K562 (cell line): ENCODE data around the gene KRTAP2-1.

Experiments used
- BACH1 ChIP-seq: fragments of 200-800 bp; sonication (Bioruptor generic); IDR thresholded peaks from 2 replicates; pipeline ENCODE4 v1.6.1; 2016; ENCODE audit warnings: missing genetic modification characterization, missing compliant biosample characterization
- ELK1 ChIP-seq: sonication (generic); formaldehyde crosslinking; IDR thresholded peaks from 2 replicates; pipeline ENCODE4 v1.8.1; 2022; ENCODE audit warnings: missing genetic modification reagents
- FOXJ3 ChIP-seq: sonication (generic); formaldehyde crosslinking; IDR thresholded peaks from 2 replicates; pipeline ENCODE4 v1.4.0; 2020; ENCODE audit warnings: mild to moderate bottlenecking, missing genetic modification reagents
- HMG20B ChIP-seq: fragments of 250-450 bp; sonication (Bioruptor Pico); IDR thresholded peaks from 2 replicates; pipeline ENCODE4 v1.5.0; 2021; ENCODE audit warnings: mild to moderate bottlenecking
- RFX7 ChIP-seq: fragments of 250-450 bp; sonication (Bioruptor Pico); IDR thresholded peaks from 2 replicates; pipeline ENCODE4 v1.5.1; 2021; ENCODE audit warnings: mild to moderate bottlenecking
- SMAD3 ChIP-seq: fragments of 450-650 bp; formaldehyde crosslinking; conservative IDR thresholded peaks from 2 replicates; pipeline ENCODE4 v1.4.0; 2020; ENCODE audit warnings: mild to moderate bottlenecking
- SMC3 ChIP-seq: conservative IDR thresholded peaks from 2 replicates; pipeline ENCODE4 v1.6.1; 2011; ENCODE audit warnings: low read depth, low read length, improper control_type of control experiment; ENCODE audit not compliant: insufficient read depth
- SP1 ChIP-seq: sonication (generic); formaldehyde crosslinking; IDR thresholded peaks from 2 replicates; pipeline ENCODE4 v1.8.1; 2022; ENCODE audit warnings: mild to moderate bottlenecking, missing genetic modification reagents
- ZBTB1 ChIP-seq: sonication (generic); formaldehyde crosslinking; IDR thresholded peaks from 2 replicates; pipeline ENCODE4 v1.8.1; 2023; ENCODE audit warnings: missing genetic modification reagents, low read depth, mild to moderate bottlenecking, borderline replicate concordance
- ZNF24 ChIP-seq: fragments of 450-650 bp; IDR thresholded peaks from 2 replicates; pipeline ENCODE4 v1.6.1; 2016

- TF ChIP-seq RFX7 (no peak), BACH1 (tag) (no peak), ELK1 (CRISPR knock-in tag) (no peak), SMAD3 (CRISPR knock-in tag) (no peak), SP1 (no peak), FOXJ3 (no peak), HMG20B (CRISPR knock-in tag) (no peak), ZNF24 (no peak), ZBTB1 (CRISPR knock-in tag) (no peak), SMC3 (no peak)
Measured at GRCh38 chr17:41076788-41077187, 29.7 kb upstream of the KRTAP2-1 start.
